Heart left ventricle (tissue), 16 donors: Measurements from ENCODE around the gene MYB. TPM values are rescaled to one million over a fixed set of nuclear protein-coding genes. Genes with fewer than 3 reads are reported as not detected.
"Not testable (repeated sequence)": the region's sequence is repeated elsewhere in the genome, so short reads cannot be mapped to it uniquely, and the experiment has no call there.

Source experiments
- ATAC-seq, 4 donors: fragments of 200-7000 bp; cut with Tn5 transposase; one replicate each; pipeline ENCODE4 v1.9.1; 2020 to 2022; ENCODE audit warnings: moderate library complexity in 4 of 4, mild to moderate bottlenecking in 3 of 4, moderate number of reproducible peaks in 1 of 4
- DNase-seq, 5 donors: peaks; one replicate each; pipeline ENCODE4 v3.0.0-alpha.2; 2020
- H3K27ac ChIP-seq, 12 donors: fragments of 200-600 bp; sonication (generic) in 4 of 12; one replicate each; pipeline versions ENCODE4 v1.5.0 to v1.8.0; 2016 to 2022; ENCODE audit warnings: mild to moderate bottlenecking in 2 of 12
- H3K27me3 ChIP-seq, 9 donors: fragments of 200-600 bp; sonication (generic) in 2 of 9; one replicate each; pipeline versions ENCODE4 v1.5.1 to v1.8.0; 2016 to 2022; ENCODE audit warnings: mild to moderate bottlenecking in 3 of 9
- H3K36me3 ChIP-seq, 9 donors: fragments of 200-600 bp; sonication (generic) in 2 of 9; one replicate each; pipeline versions ENCODE4 v1.5.0 to v1.8.0; 2018 to 2022; ENCODE audit warnings: mild to moderate bottlenecking in 2 of 9
- H3K4me1 ChIP-seq, 12 donors: fragments of 200-600 bp; sonication (generic) in 4 of 12; one replicate each; pipeline versions ENCODE4 v1.5.0 to v1.8.0; 2016 to 2022; ENCODE audit warnings: mild to moderate bottlenecking in 3 of 12
- H3K4me3 ChIP-seq, 12 donors: fragments of 200-600 bp; sonication (generic) in 4 of 12; one replicate each; pipeline versions ENCODE4 v1.5.0 to v1.8.0; 2017 to 2022; ENCODE audit warnings: mild to moderate bottlenecking in 9 of 12, moderate library complexity in 4 of 12
- H3K9me3 ChIP-seq, 12 donors: fragments of 200-600 bp; sonication (generic) in 4 of 12; one replicate each; pipeline versions ENCODE4 v1.5.0 to v1.8.0; 2016 to 2022; ENCODE audit warnings: mild to moderate bottlenecking in 1 of 12
- CTCF ChIP-seq, 12 donors: fragments of 200-600 bp; sonication (generic) in 4 of 12; IDR thresholded peaks; one replicate each; pipeline versions ENCODE4 v1.5.0 to v1.8.0; 2018 to 2022; ENCODE audit warnings: antibody characterized with exemption in 12 of 12, mild to moderate bottlenecking in 5 of 12
- POLR2A ChIP-seq, 2 donors: fragments of 450-650 bp; IDR thresholded peaks; one replicate each; pipeline ENCODE4 v1.6.1; 2017; ENCODE audit warnings: antibody characterized with exemption in 2 of 2, mild to moderate bottlenecking in 2 of 2, moderate library complexity in 2 of 2
- WGBS, 4 donors: extraction: QIAGEN DNeasy Blood & Tissue Kit in 2 of 4; methylation state at CpG; one replicate each; pipeline versions ENCODE4 v1.1.5 to v1.1.7; 2013 to 2018; 5-methylcytosine and 5-hydroxymethylcytosine counted together
- intact Hi-C, 10 donors: fragments of 100-400 bp; cut with DNase I; formaldehyde crosslinking; loops; one replicate each; pipeline versions ENCODE4 v1.11.1 to v1.14.2; 2022
- polyA plus RNA-seq, 2 donors: library from polyadenylated mRNA; stranded (reverse); fragments of 200-250 nt; gene quantifications; one replicate each; pipeline ENCODE4 v1.2.3, GENCODE V29; 2013
- total RNA-seq, 9 donors: library from RNA; depleted of rRNA in 2 of 9; stranded (reverse); fragments of >200 nt in 2 of 9; fragmentation: NEBNext Ultra II Directional in 3 of 9; extraction: Animal tissue kit (Norgen Biotek cat#: 25700) in 3 of 9; gene quantifications; one replicate each; pipeline versions ENCODE4 v1.1.0 to v1.2.4, GENCODE V29; 2016 to 2023
- donor health status: ischemic (EF 13 %, LVEDD 7.1; RV severe dilation, severe dysfunction).
- donor health status: healthy with polysubstance abuse.
- donor health status: DM: no; HTN: yes; CAD: no.
- donor health status: DM: no; HTN: no; CAD: no.
- donor health status: ischemic (EF 25% LVEDD 6.9; RV normal size, moderate dysfunction).
- donor health status: ischemic (EF 25% LVEDD 5.7; RV mildly dilated, moderate dysfunction).
- donor health status: healthy.
- donor health status: DM: yes; HTN: yes; CAD: no.
- donor health status: ischemic (EF 35%, LVEDD 5.7; RV mildly dilated, moderate dysfunction).
- donor health status: nonischemic (EF 11% LVEDD 7.7; RV severe dilation, severe dysfunction).
- donor health status: DM: yes; HTN: yes; CAD: no.
- donor health status: PGD.
- donor health status: ischemic (EF 29% LVEDD 5.4; RV normal size, mild dysfunction).
- donor health status: nonischemic (EF 23%, LVEDD 6.1; RV moderate dilation, normal function).

The MYB gene
- total and polyA plus RNA-seq, 11 donors = 0.12 to 0.53 (median 0.20) TPM; not detected in 8

DNA sequence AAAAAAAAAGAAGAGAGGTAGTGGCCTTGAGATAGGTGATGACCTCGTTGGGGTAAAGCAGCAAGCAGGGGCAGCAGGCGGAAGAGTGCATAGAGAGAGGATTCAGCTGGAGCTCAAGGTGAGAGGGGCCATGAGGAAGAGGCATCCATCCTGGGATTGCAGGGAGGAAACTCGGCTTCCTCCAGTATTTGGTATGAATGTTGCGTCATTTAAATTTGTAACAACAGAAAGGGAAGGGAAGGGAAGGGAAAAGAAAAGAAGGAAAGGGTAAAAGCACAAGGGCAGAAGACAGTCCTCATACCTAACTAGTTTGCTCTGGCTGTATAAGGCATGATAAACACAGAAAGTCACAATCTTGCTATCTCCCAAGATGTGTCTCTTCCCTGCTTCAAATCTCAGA, 39.9 kb upstream of the MYB start:
- DNase-seq = no peak
- peaks cover 0 to 13% (median 0%) of the 10 kb centered on the region in 12 donors for H3K4me1 ChIP-seq
- H3K9me3 ChIP-seq = no peaks in the 10 kb centered on the region
- no peak for TF ChIP-seq POLR2A (IDR thresholded peaks at IDR 0.05)
- TF ChIP-seq CTCF (IDR thresholded peaks at IDR 0.05) = no peak
- peaks cover 0 to 6% (median 0%) of the 10 kb centered on the region in 9 donors for H3K27me3 ChIP-seq
- intact Hi-C loops = loop anchor here in 2 of 10 donors (5.0 to 10.0 kb wide), 2 partner anchors 281 to 284 kb away; no protein-coding TSS in a partner anchor
- no peak overlapping the region for H3K4me3 ChIP-seq
- 54 to 69% (median 61%) methylated on average over 4 of the region's 4 CpGs for WGBS, 4 donors
- H3K36me3 ChIP-seq = no peaks in the 10 kb centered on the region
- H3K27ac ChIP-seq = no peak overlapping the region
- no peak for ATAC-seq

DNA sequence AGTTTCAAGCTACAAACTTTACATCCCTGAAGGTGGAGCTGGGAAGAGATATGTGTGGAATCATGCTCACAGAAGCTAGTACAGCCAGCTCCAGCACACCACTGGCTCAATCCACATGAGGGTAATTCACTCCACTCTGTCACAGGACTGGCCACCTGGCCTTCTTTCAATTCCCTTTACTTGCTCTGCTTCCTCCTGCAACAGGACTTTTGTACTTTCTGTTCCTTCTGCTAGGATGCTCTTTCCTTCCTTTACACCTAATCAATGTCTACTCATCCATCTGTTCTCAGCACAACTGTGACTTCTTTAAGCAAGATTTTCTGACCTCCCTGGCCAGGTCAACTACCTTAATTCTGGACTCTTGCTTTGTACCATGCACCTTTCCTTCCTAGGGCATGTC, 39.4 kb upstream of the MYB start:
- no peak for TF ChIP-seq CTCF (IDR thresholded peaks at IDR 0.05)
- no peak for TF ChIP-seq POLR2A (IDR thresholded peaks at IDR 0.05)
- no peak overlapping the region for H3K27ac ChIP-seq
- DNase-seq (no peak), ATAC-seq (no peak)
- H3K4me3 ChIP-seq = no peak overlapping the region
- peaks cover 0 to 6% (median 0%) of the 10 kb centered on the region in 9 donors for H3K27me3 ChIP-seq
- H3K9me3 ChIP-seq = no peaks in the 10 kb centered on the region
- peaks cover 0 to 13% (median 0%) of the 10 kb centered on the region in 12 donors for H3K4me1 ChIP-seq
- H3K36me3 ChIP-seq = no peaks in the 10 kb centered on the region
- intact Hi-C loops = loop anchor here in 2 of 10 donors (5.0 to 10.0 kb wide), 2 partner anchors 281 to 283 kb away; no protein-coding TSS in a partner anchor

GRCh38 chr6:135142232-135142631, 38.9 kb upstream of the MYB start:
- H3K27ac ChIP-seq, H3K9me3 ChIP-seq, H3K36me3 ChIP-seq, H3K27me3 ChIP-seq, DNase-seq, H3K4me3 ChIP-seq, ATAC-seq: not testable (repeated sequence)
- peaks cover 0 to 13% (median 0%) of the 10 kb centered on the region in 12 donors for H3K4me1 ChIP-seq
- 87 to 94% (median 93%) methylated on average over 1 of the region's 1 CpG for WGBS, 4 donors
- intact Hi-C loops = loop anchor here in 2 of 10 donors (5.0 to 10.0 kb wide), 2 partner anchors 280 to 283 kb away; no protein-coding TSS in a partner anchor

- ATAC-seq (no peak), DNase-seq (no peak)
- no peaks in the 10 kb centered on the region for H3K36me3 ChIP-seq
- H3K27me3 ChIP-seq = peaks cover 0 to under 1% (median 0%) of the 10 kb centered on the region in 9 donors
- no peaks in the 10 kb centered on the region for H3K9me3 ChIP-seq
- H3K27ac ChIP-seq = no peak overlapping the region
- H3K4me1 ChIP-seq = peaks cover 0 to 13% (median 0%) of the 10 kb centered on the region in 12 donors
- intact Hi-C loops = loop anchor here (2.0 to 10.0 kb wide), 5 partner anchors 273 to 280 kb away; no protein-coding TSS in a partner anchor
- TF ChIP-seq CTCF (IDR thresholded peaks at IDR 0.05) (no peak), POLR2A (IDR thresholded peaks at IDR 0.05) (no peak)
- peak overlapping the region in 1 of 12 donors; percentile 42 for H3K4me3 ChIP-seq
- WGBS, 4 donors = 22 to 28% (median 26%) methylated on average over 4 of the region's 4 CpGs
Observed at GRCh38 chr6:135144673-135145062, 36.4 kb upstream of the MYB start.
